ENCODE measurements around the gene OLFML2A. TPM values are rescaled to one million over a fixed set of nuclear protein-coding genes. Genes with fewer than 3 reads are reported as not detected.

The OLFML2A gene
- total RNA-seq, 4 donors from 2014 or later, result 44.7 to 328 (median 169) TPM

DNA sequence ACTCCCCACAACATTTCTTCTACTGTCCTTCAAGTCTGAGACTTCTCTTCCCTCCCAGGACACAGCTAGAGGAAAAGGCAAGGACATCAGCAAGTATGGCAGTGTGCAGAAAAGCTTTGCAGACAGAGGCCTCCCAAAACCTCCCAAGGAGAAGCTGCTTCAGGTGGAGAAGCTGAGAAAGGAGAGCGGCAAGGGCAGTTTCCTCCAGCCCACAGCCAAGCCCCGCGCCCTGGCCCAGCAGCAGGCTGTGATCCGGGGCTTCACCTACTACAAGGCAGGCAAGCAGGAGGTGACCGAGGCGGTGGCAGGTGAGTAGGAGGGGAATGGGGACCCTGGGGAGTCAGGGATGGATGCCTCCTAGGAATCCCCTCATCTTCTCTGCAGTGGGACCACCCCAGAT, 24.4 kb downstream of the OLFML2A start:
- DNase-seq (ENCODE audit: low spot score in 2 of 2), result no peak
- no peak overlapping the region for H3K4me3 ChIP-seq
- H3K9me3 ChIP-seq, result no peaks in the 10 kb centered on the region
- peaks cover 0 to 44% (median 0%) of the 10 kb centered on the region in 3 donors for H3K36me3 ChIP-seq
- 92 to 95% methylated on average over 6 of the region's 6 CpGs for WGBS, 2 donors
- H3K27ac ChIP-seq, result peak overlapping the region in 2 of 4 donors; percentile 77 to 78
- TF ChIP-seq CTCF (IDR thresholded peaks at IDR 0.05) (no peak), POLR2A (IDR thresholded peaks at IDR 0.05) (no peak), EP300 (IDR thresholded peaks at IDR 0.05) (no peak)
- H3K4me1 ChIP-seq, result peaks cover 0 to 50% (median 34%) of the 10 kb centered on the region in 4 donors
- no peaks in the 10 kb centered on the region for H3K27me3 ChIP-seq

- Histone ChIP-seq H3K27ac (peak overlapping the region in 2 of 4 donors; percentile 27 to 46), H3K4me3 (no peak overlapping the region), H3K4me1 (peaks cover 0 to 45% (median 33%) of the 10 kb centered on the region in 4 donors), H3K27me3 (no peaks in the 10 kb centered on the region), H3K36me3 (peaks cover 0 to 44% (median 0%) of the 10 kb centered on the region in 3 donors), H3K9me3 (no peaks in the 10 kb centered on the region)
- TF ChIP-seq POLR2A (IDR thresholded peaks at IDR 0.05) (no peak), CTCF (IDR thresholded peaks at IDR 0.05) (no peak), EP300 (IDR thresholded peaks at IDR 0.05) (no peak)
- 42 to 60% methylated on average over 3 of the region's 3 CpGs for WGBS, 2 donors
- DNase-seq (ENCODE audit: low spot score in 2 of 2), result no peak
Measured at GRCh38 chr9:124802426-124802825, 25.5 kb downstream of the OLFML2A start.

DNA sequence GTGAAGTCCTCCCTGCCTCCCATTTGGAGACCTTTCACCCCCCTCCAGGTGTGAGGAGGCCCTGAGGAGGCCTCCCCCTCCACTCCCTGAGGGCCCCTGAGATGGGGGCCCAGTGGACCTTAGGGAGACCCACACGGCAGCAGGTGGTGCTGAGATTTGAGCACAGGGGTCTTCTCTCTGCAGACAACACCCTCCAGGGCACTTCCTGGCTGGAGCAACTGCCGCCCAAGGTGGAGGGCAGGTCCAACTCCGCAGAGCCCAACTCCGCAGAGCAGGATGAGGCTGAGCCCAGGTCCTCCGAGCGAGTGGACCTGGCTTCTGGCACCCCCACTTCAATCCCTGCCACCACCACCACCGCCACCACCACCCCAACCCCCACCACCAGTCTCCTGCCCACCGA, 27.0 kb downstream of the OLFML2A start:
- no peak overlapping the region for H3K27ac ChIP-seq
- WGBS, 2 donors, result 96 to 97% methylated on average over 6 to 7 of the region's 8 CpGs

DNA sequence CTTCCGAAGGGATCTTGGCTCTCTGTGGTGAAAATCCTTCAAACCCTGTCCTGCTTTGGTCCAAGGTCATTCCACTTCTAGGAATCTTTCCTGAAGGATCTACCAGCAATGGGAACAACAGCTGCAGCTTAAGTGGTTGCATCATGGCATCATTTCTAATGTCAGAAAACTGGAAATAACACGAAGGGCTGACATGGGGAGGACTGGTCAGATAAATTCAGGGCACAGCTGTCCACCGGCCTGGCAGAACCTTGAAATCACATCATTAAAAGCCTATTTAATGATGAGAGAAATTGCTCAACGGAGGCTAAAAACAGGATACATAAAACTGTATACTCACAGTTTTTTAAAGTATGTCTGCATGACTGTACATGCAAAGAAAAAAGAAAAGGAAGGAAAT, 28.3 kb downstream of the OLFML2A start:
- no peaks in the 10 kb centered on the region for H3K27me3 ChIP-seq
- peaks cover 0 to 58% (median 0%) of the 10 kb centered on the region in 3 donors for H3K36me3 ChIP-seq
- peak overlapping the region in 1 of 4 donors; percentile 3 for H3K27ac ChIP-seq
- H3K4me3 ChIP-seq, result no peak overlapping the region
- TF ChIP-seq CTCF (IDR thresholded peaks at IDR 0.05), result no peak
- no peak for DNase-seq (ENCODE audit: low spot score in 2 of 2)
- H3K9me3 ChIP-seq, result no peaks in the 10 kb centered on the region
- WGBS, 2 donors, result 59 to 74% methylated on average over 4 of the region's 4 CpGs
- peaks cover 0 to 21% (median 16%) of the 10 kb centered on the region in 4 donors for H3K4me1 ChIP-seq

More for the DNA sequence above, 27.0 kb downstream of the OLFML2A start:
- Histone ChIP-seq H3K9me3 (no peaks in the 10 kb centered on the region), H3K4me3 (no peak overlapping the region), H3K4me1 (peaks cover 0 to 34% (median 27%) of the 10 kb centered on the region in 4 donors), H3K36me3 (peaks cover 0 to 51% (median 0%) of the 10 kb centered on the region in 3 donors), H3K27me3 (no peaks in the 10 kb centered on the region)
- DNase-seq (ENCODE audit: low spot score in 2 of 2), result no peak
- TF ChIP-seq EP300 (IDR thresholded peaks at IDR 0.05), result no peak
- TF ChIP-seq POLR2A (IDR thresholded peaks at IDR 0.05), result no peak
- TF ChIP-seq CTCF (IDR thresholded peaks at IDR 0.05), result no peak

DNA sequence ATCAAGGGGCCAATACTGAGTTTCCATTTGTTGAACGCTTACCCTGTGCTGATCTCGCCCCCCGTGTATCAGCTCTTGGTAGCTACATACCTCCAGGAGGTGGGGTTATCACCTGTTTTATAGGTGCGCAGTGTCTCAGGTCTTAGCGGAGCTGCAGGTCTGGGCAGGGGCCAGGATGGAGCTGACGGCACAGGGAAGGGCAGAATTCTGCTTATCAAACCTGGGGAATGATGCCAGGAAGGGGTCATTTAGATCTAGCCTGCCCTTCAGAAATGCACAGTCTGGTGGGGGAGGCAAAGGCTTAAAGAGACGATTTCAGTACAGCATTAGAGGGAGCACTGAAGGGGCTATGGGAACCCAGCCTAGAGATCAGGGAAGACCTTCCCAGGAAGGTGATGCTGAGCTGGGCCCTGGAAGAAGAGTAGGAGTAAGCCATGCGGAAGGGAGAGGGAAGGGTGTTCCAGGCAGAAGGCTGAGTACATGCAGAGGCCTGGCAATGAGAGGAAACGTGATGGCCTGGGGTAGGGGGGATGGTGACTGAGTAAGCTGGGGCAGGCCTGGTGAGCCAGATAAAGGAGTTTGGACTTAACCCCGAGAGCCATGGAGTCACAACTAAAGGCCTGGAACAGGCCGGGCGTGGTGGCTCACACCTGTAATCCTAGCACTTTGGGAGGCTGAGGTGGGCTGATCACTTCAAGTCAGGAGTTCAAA, 31.5 kb downstream of the OLFML2A start:
- TF ChIP-seq EP300 (IDR thresholded peaks at IDR 0.05), result no peak
- no peak for TF ChIP-seq POLR2A (IDR thresholded peaks at IDR 0.05)
- TF ChIP-seq CTCF (IDR thresholded peaks at IDR 0.05), result no peak
- no peaks in the 10 kb centered on the region for H3K27me3 ChIP-seq
- no peak overlapping the region for H3K4me3 ChIP-seq
- no peak overlapping the region for H3K27ac ChIP-seq
- DNase-seq (ENCODE audit: low spot score in 2 of 2), result no peak
- H3K9me3 ChIP-seq, result no peaks in the 10 kb centered on the region
- H3K36me3 ChIP-seq, result peaks cover 0 to 45% (median 0%) of the 10 kb centered on the region in 3 donors
- WGBS, 2 donors, result 86 to 89% methylated on average over 12 of the region's 12 CpGs
- peaks cover 0 to 32% (median 27%) of the 10 kb centered on the region in 4 donors for H3K4me1 ChIP-seq
